DMS153 treated with DMSO at 0.1 percent for 48 hours (cell line): Measurements from ENCODE around the gene DHRS4.
A peak's percentile ranks its signal among the peaks of the same experiment; 100 is the strongest.

Experiments
- DNase-seq: peaks from one replicate; lab custom pipeline; 2025; ENCODE audit not compliant: unreplicated experiment; lab: John Stamatoyannopoulos, UW

The DHRS4 gene

GRCh38 chr14:23953464-23954278 is at the start of gene DHRS4:
TSS of gene DHRS4 (plus strand) at chr14:23953770. CDS start at chr14:23953789, 19 bp downstream.
- DNase-seq: peak; percentile 72

GRCh38 chr14:23910101-23910875 is 43.3 kb upstream of the DHRS4 start:
- DNase-seq: peak; percentile 24

GRCh38 chr14:23910876-23911210 is 42.7 kb upstream of the DHRS4 start:
- DNase-seq: no peak

DNA sequence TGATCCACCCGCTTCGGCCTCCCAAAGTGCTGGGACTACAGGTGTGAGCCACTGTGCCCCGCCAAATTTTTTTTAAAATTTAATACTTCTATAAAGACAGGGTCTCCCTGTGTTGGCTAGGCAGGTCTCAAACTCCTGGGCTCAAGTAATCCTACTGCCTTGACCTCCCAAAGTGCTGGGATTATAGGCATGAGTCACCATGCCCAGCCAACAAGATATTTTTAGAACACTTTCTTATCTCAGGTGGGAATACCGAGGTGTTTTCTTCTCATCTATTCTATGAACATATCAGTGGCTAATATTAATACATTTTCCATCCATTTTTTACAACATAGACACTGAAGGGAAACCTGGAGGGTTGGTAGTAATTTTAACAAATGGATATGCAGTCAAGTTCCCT is 38.0 kb upstream of the DHRS4 start:
- no peak for DNase-seq

GRCh38 chr14:23916004-23916403 is 37.6 kb upstream of the DHRS4 start:
- DNase-seq: no peak

GRCh38 chr14:23916446-23916845 is 37.1 kb upstream of the DHRS4 start:
- no peak for DNase-seq

DNA sequence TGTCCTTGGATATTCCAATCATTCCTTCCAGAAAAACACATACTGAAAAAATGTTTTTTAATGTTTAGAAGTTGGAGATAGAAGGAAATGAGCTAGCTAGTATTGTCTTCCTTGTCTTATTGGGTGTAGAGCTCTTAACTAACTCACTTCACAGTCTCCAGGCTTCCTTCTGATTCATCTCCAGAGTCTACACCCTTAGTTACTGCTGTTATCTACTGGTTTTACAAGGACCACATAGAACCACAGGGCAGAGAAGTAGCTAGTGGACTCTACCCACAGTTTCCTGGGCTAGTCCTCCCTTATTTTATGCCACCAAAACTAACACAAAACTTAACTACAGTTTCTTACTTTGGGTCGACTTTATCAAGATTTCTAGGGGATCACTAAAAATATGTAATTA is 31.0 kb upstream of the DHRS4 start:
- no peak for DNase-seq

DNA sequence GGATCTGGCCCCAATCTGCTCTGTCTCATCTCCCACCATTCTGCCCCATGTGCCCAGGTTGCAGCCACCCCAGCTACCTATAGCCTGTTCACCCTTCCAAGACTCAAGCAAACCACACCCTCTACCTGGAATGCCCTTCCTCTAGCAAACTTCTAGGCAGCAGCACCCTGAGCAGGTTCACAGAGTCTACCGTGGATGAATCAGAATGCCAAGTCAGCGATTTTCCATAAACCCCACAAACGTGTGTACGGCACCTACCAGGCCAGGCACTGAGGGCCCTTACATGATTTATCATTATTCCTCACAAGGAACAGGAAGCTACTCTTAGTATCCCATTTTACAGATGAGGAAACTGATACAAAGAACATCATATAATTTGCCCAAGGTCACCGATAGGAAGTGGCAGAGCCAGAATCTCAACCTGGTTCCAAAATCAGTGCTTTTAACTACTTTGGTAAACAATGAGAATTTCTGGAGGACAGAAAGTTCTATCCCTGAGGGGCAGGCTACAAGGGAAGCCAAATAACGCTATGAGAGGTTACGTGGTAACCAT is 28.0 kb upstream of the DHRS4 start:
- DNase-seq: no peak

- no peak for DNase-seq
Observed at GRCh38 chr14:23926543-23926942, 27.0 kb upstream of the DHRS4 start.

GRCh38 chr14:23929136-23929535 is 24.4 kb upstream of the DHRS4 start:
- DNase-seq: no peak

GRCh38 chr14:23929822-23930294 is 23.7 kb upstream of the DHRS4 start:
- peak; percentile 24 for DNase-seq

DNA sequence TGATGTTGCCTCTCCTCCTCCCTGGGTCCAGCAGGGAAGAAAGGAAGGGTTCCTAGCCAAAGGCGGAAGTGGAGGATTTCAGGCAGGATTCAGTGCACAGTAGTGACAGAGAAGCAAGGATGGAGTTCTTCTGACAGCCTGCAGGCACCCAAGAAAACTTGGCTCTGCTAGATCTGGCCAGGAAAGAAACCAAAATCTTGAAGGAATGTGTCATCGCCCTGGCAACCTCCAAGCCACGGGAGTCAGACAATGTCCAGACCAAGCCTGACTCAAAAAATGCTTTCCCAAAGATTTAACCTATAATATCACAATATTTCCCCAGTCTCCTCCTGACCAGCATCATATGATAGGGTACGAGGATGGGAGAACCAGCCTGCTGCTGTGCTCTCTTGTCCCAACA is 22.8 kb upstream of the DHRS4 start:
- DNase-seq: no peak

DNA sequence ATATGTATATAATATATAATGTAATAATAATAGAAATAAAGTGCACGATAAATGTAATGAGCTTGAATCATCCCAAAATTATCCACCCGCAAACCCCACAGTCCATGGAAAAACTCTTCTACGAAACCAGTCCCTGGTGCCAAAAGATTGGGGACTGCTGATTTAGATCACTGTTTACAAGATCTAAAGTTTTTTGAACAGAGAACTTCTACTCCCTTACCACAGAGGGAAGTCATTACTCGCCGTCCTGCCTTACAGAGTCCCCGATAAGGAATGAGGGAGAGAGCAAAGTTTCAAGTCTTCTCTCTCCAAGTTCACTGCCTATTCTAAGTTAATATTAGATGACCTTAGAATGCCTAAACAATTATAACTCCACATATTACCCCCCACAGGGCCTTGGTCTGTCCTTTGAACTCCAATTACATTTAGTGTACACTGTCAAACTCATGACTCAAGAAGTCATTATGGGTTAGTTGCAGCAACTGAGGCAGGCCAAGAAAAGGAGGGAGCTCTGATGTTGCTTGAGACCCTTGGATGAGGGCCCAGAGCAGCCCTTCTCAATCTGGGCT is 21.8 kb upstream of the DHRS4 start:
- DNase-seq: no peak

DNA sequence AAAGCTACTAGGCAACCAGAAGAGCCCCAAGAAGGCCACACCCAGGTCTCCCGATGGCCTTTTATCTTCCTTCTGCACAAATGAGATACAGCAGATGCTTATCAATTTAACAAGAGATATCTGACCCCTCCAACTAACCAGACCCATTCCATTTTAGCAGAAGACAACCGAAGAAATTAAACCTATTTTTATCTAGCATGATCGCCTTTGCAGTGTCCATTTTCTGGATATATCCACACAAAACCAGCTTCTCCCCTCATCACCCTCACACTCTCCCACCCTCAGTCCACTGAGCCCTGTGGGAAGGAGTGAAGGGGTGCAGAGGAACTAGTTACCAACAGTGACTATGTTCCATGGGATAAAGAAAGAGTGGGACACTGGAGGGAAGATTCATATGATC is 20.9 kb upstream of the DHRS4 start:
- no peak for DNase-seq

DNA sequence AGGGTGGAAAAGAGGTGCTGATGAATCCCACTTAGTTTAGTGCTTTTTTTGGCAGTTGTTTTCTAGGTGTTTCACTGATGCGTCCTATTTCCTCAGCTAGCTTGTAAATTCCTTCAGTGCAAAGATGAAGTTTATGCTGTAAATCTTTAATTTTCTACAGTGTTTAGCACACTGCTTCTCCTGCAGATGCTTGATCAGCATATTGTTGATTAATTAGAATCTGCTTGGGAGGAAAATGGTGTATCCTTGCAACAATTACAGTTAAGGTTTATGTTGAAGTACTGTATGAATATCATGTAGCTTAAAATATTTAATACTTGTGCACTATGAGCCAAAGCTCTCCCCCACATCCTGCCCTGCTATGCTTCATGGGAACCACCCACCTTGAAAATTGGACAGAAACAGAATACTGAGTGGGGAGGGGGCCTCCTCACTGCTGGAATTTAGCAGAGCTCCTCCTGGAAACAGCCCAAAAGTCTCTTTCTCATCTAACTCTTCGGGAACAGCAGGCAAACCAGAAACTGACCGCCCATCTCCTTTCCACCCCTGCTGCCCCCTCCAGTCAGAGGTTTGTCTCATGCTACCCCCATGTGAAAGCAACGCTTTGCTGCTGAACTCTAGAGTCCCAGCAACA is 20.3 kb upstream of the DHRS4 start:
- DNase-seq: no peak

GRCh38 chr14:23933742-23934128 is 19.8 kb upstream of the DHRS4 start:
- no peak for DNase-seq

GRCh38 chr14:23935158-23935557 is 18.4 kb upstream of the DHRS4 start:
- DNase-seq: no peak

- DNase-seq: no peak
Observed at GRCh38 chr14:23936084-23936829, 17.3 kb upstream of the DHRS4 start.

- DNase-seq: no peak
Observed at GRCh38 chr14:23937203-23937602, 16.4 kb upstream of the DHRS4 start.

DNA sequence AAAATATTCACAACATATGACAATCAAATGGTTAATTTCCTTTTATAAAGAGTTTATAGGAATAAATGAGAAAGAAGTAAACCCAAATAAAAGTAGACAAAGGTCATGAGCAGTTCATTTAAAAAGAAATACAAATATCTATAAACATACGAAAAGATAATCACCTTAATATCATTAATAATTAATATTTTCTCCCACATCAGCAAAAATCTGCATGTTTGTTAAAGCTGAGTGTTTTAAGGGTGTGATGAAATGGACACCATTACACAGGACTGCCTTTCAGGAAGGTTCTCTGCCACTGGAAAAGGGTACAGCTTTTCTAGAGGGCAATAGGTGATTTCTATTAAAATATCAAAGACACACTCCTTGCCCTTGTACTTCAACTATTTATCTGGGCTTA is 14.7 kb upstream of the DHRS4 start:
- DNase-seq: no peak
